SU-DHL-6 (cell line): ENCODE measurements around the gene MAML2.

Source experiments
- H2AFZ ChIP-seq: fragments of 200-600 bp; sonication (generic); 2 replicates; pipeline ENCODE4 v1.6.1; 2014; ENCODE audit warnings: low read depth, mild to moderate bottlenecking, moderate library complexity, mixed read lengths, antibody characterized with exemption, low read length; ENCODE audit not compliant: severe bottlenecking
- H3F3A ChIP-seq: fragments of 200-600 bp; shearing (Covaris generic); 2 replicates; pipeline ENCODE4 v1.6.0; 2016; ENCODE audit warnings: antibody characterized with exemption, mild to moderate bottlenecking; ENCODE audit not compliant: insufficient read depth
- H3K27ac ChIP-seq: fragments of 200-600 bp; sonication (generic); 2 replicates; pipeline ENCODE4 v1.5.1; 2016; ENCODE audit warnings: low read depth, mild to moderate bottlenecking, low read length, moderate library complexity, mixed read lengths
- H3K27me3 ChIP-seq: fragments of 200-600 bp; sonication (generic), shearing (Covaris generic); 2 replicates; pipeline ENCODE4 v1.6.0; 2014; ENCODE audit warnings: mild to moderate bottlenecking, low read length
- H3K36me3 ChIP-seq: fragments of 200-600 bp; sonication (generic); 2 replicates; pipeline ENCODE4 v1.6.1; 2014; ENCODE audit warnings: mild to moderate bottlenecking, low read length, mixed read lengths
- H3K4me2 ChIP-seq: fragments of 300-600, 200-600 bp; shearing (Covaris generic), sonication (generic); 2 replicates; pipeline ENCODE4 v1.6.0; 2014; ENCODE audit warnings: low read length, low read depth, mild to moderate bottlenecking; ENCODE audit not compliant: poor library complexity, severe bottlenecking
- H3K4me3 ChIP-seq: fragments of 200-600 bp; sonication (generic); 2 replicates; pipeline ENCODE4 v1.5.1; 2014; ENCODE audit warnings: antibody characterized with exemption, low read length, mild to moderate bottlenecking, mixed read lengths; ENCODE audit not compliant: insufficient read depth, poor library complexity, severe bottlenecking
- H3K79me2 ChIP-seq: fragments of 200-600 bp; sonication (generic); 2 replicates; pipeline ENCODE4 v1.6.1; 2014; ENCODE audit warnings: mild to moderate bottlenecking, low read length, moderate library complexity; ENCODE audit not compliant: insufficient read depth
- H3K9ac ChIP-seq: fragments of 200-600 bp; sonication (generic); 2 replicates; pipeline ENCODE4 v1.7.0; 2014; ENCODE audit warnings: mild to moderate bottlenecking, low read length
- H3K9me2 ChIP-seq: fragments of 200-600 bp; sonication (generic); replicated peaks from 2 replicates; pipeline ENCODE4 v1.6.1; 2014; ENCODE audit warnings: low read length; ENCODE audit not compliant: insufficient read depth
- H3K9me3 ChIP-seq: fragments of 200-600 bp; sonication (generic); 2 replicates; pipeline ENCODE4 v1.6.1; 2014; ENCODE audit warnings: low read length, mixed read lengths; ENCODE audit not compliant: insufficient read depth
- H4K20me1 ChIP-seq: fragments of 200-600 bp; sonication (generic); 2 replicates; pipeline ENCODE4 v1.6.1; 2014; ENCODE audit warnings: low read depth, mild to moderate bottlenecking, antibody characterized with exemption, low read length, moderate library complexity, mixed read lengths
- EZH2phosphoT487 ChIP-seq: fragments of 200-600 bp; sonication (generic), shearing (Covaris generic); conservative IDR thresholded peaks from 2 replicates; pipeline ENCODE4 v1.6.1; 2018; ENCODE audit warnings: mild to moderate bottlenecking, antibody characterized with exemption, low read length, moderate library complexity, mixed read lengths
- TF ChIP-seq, protein P1 (sequence below): fragments of 200-600 bp; sonication (generic); IDR thresholded peaks from one replicate; pipeline ENCODE4 v1.5.1; 2017; ENCODE audit warnings: antibody characterized with exemption, mild to moderate bottlenecking, low read length, moderate library complexity; ENCODE audit not compliant: insufficient read depth, poor library complexity, severe bottlenecking

The MAML2 gene

DNA sequence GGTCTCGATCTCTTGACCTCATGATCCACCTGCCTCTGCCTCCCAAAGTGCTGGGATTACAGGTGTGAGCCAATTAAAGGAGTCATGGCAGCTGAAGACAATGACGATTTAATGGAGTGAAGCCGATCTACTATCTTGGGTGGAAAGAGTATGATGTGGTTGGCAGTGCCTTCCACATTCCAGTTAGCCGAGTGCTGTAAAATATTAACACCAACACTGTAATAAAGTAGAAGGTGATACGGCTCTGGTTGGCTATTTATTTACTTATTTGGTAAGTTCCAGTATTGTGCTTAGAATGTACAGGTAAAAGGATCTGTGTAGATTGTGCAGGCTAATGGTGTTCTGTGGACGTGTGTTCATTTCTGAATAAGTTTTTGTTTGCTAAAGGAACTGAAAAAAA lies 269.5 kb downstream of the MAML2 start:
- Histone ChIP-seq H4K20me1 (no peaks in the 10 kb centered on the region), H3K9me3 (no peaks in the 10 kb centered on the region), H3K4me3 (no peak overlapping the region), H3K79me2 (no peaks in the 10 kb centered on the region), H3K27me3 (no peaks in the 10 kb centered on the region), H3K27ac (no peak overlapping the region), H2AFZ (no peak overlapping the region), H3F3A (no peaks in the 10 kb centered on the region), H3K36me3 (no peaks in the 10 kb centered on the region), H3K9ac (no peak overlapping the region), H3K9me2 (no peaks in the 10 kb centered on the region), H3K4me2 (no peak overlapping the region)
- no peak for TF ChIP-seq EZH2phosphoT487
- TF ChIP-seq, protein P1, sequence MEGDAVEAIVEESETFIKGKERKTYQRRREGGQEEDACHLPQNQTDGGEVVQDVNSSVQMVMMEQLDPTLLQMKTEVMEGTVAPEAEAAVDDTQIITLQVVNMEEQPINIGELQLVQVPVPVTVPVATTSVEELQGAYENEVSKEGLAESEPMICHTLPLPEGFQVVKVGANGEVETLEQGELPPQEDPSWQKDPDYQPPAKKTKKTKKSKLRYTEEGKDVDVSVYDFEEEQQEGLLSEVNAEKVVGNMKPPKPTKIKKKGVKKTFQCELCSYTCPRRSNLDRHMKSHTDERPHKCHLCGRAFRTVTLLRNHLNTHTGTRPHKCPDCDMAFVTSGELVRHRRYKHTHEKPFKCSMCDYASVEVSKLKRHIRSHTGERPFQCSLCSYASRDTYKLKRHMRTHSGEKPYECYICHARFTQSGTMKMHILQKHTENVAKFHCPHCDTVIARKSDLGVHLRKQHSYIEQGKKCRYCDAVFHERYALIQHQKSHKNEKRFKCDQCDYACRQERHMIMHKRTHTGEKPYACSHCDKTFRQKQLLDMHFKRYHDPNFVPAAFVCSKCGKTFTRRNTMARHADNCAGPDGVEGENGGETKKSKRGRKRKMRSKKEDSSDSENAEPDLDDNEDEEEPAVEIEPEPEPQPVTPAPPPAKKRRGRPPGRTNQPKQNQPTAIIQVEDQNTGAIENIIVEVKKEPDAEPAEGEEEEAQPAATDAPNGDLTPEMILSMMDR, result no peak

DNA sequence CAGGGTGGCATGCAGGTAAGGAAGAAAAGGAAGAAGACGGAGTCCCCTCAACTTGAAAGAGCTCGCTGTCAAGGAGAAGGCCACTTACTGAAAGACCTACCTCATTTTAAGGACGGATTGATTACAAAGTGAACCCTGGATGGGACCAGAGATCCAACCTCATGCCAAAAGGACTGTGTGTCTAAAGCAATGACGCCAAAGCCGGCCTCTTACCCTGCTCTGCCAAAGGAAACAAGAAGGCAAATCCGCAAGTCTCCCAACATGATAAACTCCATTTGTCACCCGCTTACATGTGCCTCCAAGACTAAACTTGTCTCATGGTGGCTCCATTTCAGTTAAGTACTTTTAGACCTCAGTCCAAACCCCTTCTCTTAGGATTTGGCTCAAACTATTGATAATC lies 270.4 kb downstream of the MAML2 start:
- H3K27ac ChIP-seq, result no peak overlapping the region
- no peaks in the 10 kb centered on the region for H4K20me1 ChIP-seq
- no peaks in the 10 kb centered on the region for H3F3A ChIP-seq
- no peaks in the 10 kb centered on the region for H3K36me3 ChIP-seq
- TF ChIP-seq EZH2phosphoT487, result no peak
- TF ChIP-seq, protein P1, result no peak
- H3K9ac ChIP-seq, result no peak overlapping the region
- no peak overlapping the region for H2AFZ ChIP-seq
- H3K4me3 ChIP-seq, result no peak overlapping the region
- H3K9me3 ChIP-seq, result no peaks in the 10 kb centered on the region
- no peaks in the 10 kb centered on the region for H3K9me2 ChIP-seq
- H3K4me2 ChIP-seq, result no peak overlapping the region
- no peaks in the 10 kb centered on the region for H3K79me2 ChIP-seq
- H3K27me3 ChIP-seq, result no peaks in the 10 kb centered on the region

DNA sequence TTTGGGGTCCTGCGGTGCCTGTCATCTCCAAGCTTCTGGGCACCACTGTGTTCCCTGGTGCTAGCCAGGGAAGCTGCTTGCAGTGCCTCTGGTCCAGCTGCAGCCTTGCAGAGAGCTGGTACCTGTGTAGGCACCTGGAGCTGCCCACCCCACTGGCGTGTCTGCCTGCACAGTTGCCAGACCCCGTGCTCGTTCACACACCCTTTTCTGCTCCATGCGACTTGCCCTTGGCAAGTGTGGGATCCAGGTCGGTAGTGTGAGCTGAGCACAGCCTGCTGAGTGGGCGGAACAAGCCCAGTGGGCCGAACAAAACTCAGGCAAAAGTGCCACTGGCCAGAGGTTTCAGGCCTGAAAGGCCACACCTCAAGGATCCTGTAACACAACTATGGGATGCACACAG lies 272.5 kb downstream of the MAML2 start:
- Histone ChIP-seq H3K36me3 (no peaks in the 10 kb centered on the region), H3K27me3 (no peaks in the 10 kb centered on the region), H3K4me2 (no peak overlapping the region), H3K9ac (no peak overlapping the region), H3F3A (no peaks in the 10 kb centered on the region), H2AFZ (no peak overlapping the region), H3K4me3 (no peak overlapping the region), H3K9me2 (no peaks in the 10 kb centered on the region), H3K79me2 (no peaks in the 10 kb centered on the region), H3K9me3 (no peaks in the 10 kb centered on the region), H4K20me1 (no peaks in the 10 kb centered on the region), H3K27ac (no peak overlapping the region)
- no peak for TF ChIP-seq EZH2phosphoT487
- TF ChIP-seq, protein P1, result no peak
